Natural killer cell (primary cell): ENCODE data around the gene TSEN54. TPM values are rescaled to one million over a fixed set of nuclear protein-coding genes. Genes with fewer than 3 reads are reported as not detected.

Experiments used
- ATAC-seq, 3 donors: fragments of 150-1000 bp in 2 of 3; fragments of 200-7000 bp in 1 of 3; cut with Tn5 transposase; 1 replicate in 1 of 3; 2 replicates in 2 of 3; pipeline ENCODE4 v1.10.0; 2021; ENCODE audit warnings: mild to moderate bottlenecking in 2 of 3, moderate library complexity in 2 of 3
- DNase-seq, 2 donors: peaks; one replicate each; pipeline versions ENCODE4 v3.0.0 to v3.0.0-alpha.2; 2013 to 2021; ENCODE audit warnings: mixed read lengths in 1 of 2
- H3K27ac ChIP-seq: one replicate; pipeline ENCODE4 v1.5.1; 2013; ENCODE audit warnings: mild to moderate bottlenecking, low read length
- H3K27me3 ChIP-seq: one replicate; pipeline ENCODE4 v1.6.1; 2013; ENCODE audit warnings: low read length; ENCODE audit not compliant: control insufficient read depth, insufficient read depth
- H3K36me3 ChIP-seq: one replicate; pipeline ENCODE4 v1.6.1; 2013; ENCODE audit warnings: low read length; ENCODE audit not compliant: control insufficient read depth, insufficient read depth
- H3K4me1 ChIP-seq: one replicate; pipeline ENCODE4 v1.6.1; 2013; ENCODE audit warnings: low read length; ENCODE audit not compliant: control insufficient read depth, insufficient read depth
- H3K4me3 ChIP-seq: one replicate; pipeline ENCODE4 v1.5.1; 2013; ENCODE audit warnings: low read length
- H3K9me3 ChIP-seq: one replicate; pipeline ENCODE4 v1.6.1; 2013; ENCODE audit warnings: low read length; ENCODE audit not compliant: control insufficient read depth, insufficient read depth
- H3K27ac Mint-ChIP-seq, 2 donors: one replicate each; pipeline ENCODE4 v1.8.0; 2022; ENCODE audit warnings: mild to moderate bottlenecking in 2 of 2, mixed read lengths in 2 of 2, moderate library complexity in 1 of 2
- H3K27me3 Mint-ChIP-seq, 2 donors: one replicate each; pipeline ENCODE4 v1.8.0; 2022; ENCODE audit warnings: low read depth in 2 of 2, mixed read lengths in 2 of 2
- H3K36me3 Mint-ChIP-seq: one replicate; pipeline ENCODE4 v1.8.0; 2022; ENCODE audit warnings: mixed read lengths
- H3K4me1 Mint-ChIP-seq, 2 donors: one replicate each; pipeline ENCODE4 v1.8.0; 2022; ENCODE audit warnings: mixed read lengths in 2 of 2
- H3K4me3 Mint-ChIP-seq: one replicate; pipeline ENCODE4 v1.8.0; 2022; ENCODE audit warnings: mild to moderate bottlenecking, moderate library complexity, mixed read lengths
- H3K9me3 Mint-ChIP-seq, 2 donors: one replicate each; pipeline ENCODE4 v1.8.0; 2022; ENCODE audit warnings: mixed read lengths in 2 of 2
- CTCF ChIP-seq: fragments of 200-600 bp; IDR thresholded peaks from one replicate; pipeline ENCODE4 v1.8.0; 2022; ENCODE audit warnings: antibody characterized with exemption
- WGBS: methylation state at CpG from one replicate; pipeline ENCODE4 v1.1.7; 2013; ENCODE audit warnings: missing lambda C conversion rate; ENCODE audit not compliant: insufficient coverage; 5-methylcytosine and 5-hydroxymethylcytosine counted together
- intact Hi-C: fragments of 100-400 bp; cut with micrococcal nuclease; formaldehyde crosslinking; loops from one replicate; pipeline ENCODE4 v1.14.2; 2022
- total RNA-seq, 4 donors: library from RNA; stranded (reverse); fragments of 120-200 nt in 1 of 4; gene quantifications; one replicate each; pipeline versions ENCODE4 v1.2.3 to v1.2.4, GENCODE V29; 2013 to 2022

The TSEN54 gene
- total RNA-seq, 3 donors from 2014 or later (not counting 1 experiment from before 2014, with no cell fraction given) = 180 to 224 (median 186) TPM

- WGBS = 96% methylated on average over 15 of the region's 15 CpGs
- intact Hi-C loops = no loop called here
- H3K27ac ChIP-seq = no peak overlapping the region
- no peak for TF ChIP-seq CTCF
- ATAC-seq (no peak), DNase-seq (no peak)
- H3K9me3 ChIP-seq = no peaks in the 10 kb centered on the region
- peaks cover 20% of the 10 kb centered on the region for H3K4me1 ChIP-seq
- H3K4me3 Mint-ChIP-seq = no peak overlapping the region
- peaks cover 12 to 13% of the 10 kb centered on the region in 2 donors for H3K4me1 Mint-ChIP-seq
- no peaks in the 10 kb centered on the region for H3K36me3 Mint-ChIP-seq
- no peak overlapping the region for H3K27ac Mint-ChIP-seq
- no peaks in the 10 kb centered on the region for H3K9me3 Mint-ChIP-seq
- no peak overlapping the region for H3K4me3 ChIP-seq
- no peaks in the 10 kb centered on the region for H3K27me3 ChIP-seq
- H3K36me3 ChIP-seq = peaks cover 57% of the 10 kb centered on the region
- H3K27me3 Mint-ChIP-seq = no peaks in the 10 kb centered on the region
These were observed 24.6 kb upstream of the TSEN54 start for GRCh38 chr17:75491680-75492079.

- ATAC-seq (no peak), DNase-seq (no peak)
- Histone ChIP-seq H3K4me1 (peaks cover 12% of the 10 kb centered on the region), H3K27me3 (no peaks in the 10 kb centered on the region), H3K9me3 (no peaks in the 10 kb centered on the region), H3K4me3 (no peak overlapping the region), H3K27ac (no peak overlapping the region), H3K36me3 (peaks cover 64% of the 10 kb centered on the region)
- Mint-ChIP-seq H3K36me3 (no peaks in the 10 kb centered on the region), H3K4me3 (no peak overlapping the region), H3K27ac (no peak overlapping the region), H3K4me1 (peaks cover 2 to 3% of the 10 kb centered on the region in 2 donors), H3K9me3 (no peaks in the 10 kb centered on the region), H3K27me3 (no peaks in the 10 kb centered on the region)
- intact Hi-C loops = no loop called here
- WGBS = 95% methylated on average over 23 of the region's 23 CpGs
- TF ChIP-seq CTCF = no peak
These were observed 23.7 kb upstream of the TSEN54 start for GRCh38 chr17:75492555-75493168.

DNA sequence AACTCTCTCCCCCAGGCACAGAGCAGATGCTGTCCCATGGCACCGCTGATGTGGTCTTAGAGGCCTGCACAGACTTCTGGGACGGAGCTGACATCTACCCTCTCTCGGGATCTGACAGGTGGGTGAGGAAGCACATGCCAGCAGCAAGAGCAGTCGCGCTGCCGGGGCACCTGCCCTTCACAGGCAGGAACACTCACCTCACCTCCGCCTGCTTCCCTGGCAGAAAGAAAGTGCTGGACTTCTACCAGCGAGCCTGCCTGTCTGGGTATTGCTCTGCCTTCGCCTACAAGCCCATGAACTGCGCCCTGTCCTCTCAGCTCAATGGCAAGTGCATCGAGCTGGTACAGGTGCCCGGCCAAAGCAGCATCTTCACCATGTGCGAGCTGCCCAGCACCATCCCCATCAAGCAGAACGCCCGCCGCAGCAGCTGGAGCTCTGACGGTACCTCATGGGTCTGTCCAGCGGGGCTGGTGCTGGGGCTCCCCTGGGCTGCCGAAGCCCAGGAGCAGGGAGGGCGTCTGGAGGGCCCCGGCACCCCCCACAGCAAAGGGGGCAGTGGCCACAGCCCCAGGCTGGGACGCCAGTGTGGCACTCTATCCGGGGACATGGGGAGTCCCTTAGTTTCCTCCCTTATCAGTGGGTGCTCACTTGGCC is 22.7 kb upstream of the TSEN54 start:
- H3K4me1 Mint-ChIP-seq = no peaks in the 10 kb centered on the region
- H3K4me3 Mint-ChIP-seq = no peak overlapping the region
- H3K27ac Mint-ChIP-seq = no peak overlapping the region
- Histone ChIP-seq H3K4me3 (no peak overlapping the region), H3K27ac (no peak overlapping the region), H3K27me3 (no peaks in the 10 kb centered on the region), H3K9me3 (no peaks in the 10 kb centered on the region), H3K36me3 (peaks cover 68% of the 10 kb centered on the region), H3K4me1 (peaks cover 7% of the 10 kb centered on the region)
- H3K9me3 Mint-ChIP-seq = no peaks in the 10 kb centered on the region
- H3K36me3 Mint-ChIP-seq = no peaks in the 10 kb centered on the region
- H3K27me3 Mint-ChIP-seq = no peaks in the 10 kb centered on the region
- no peak for ATAC-seq
- no peak for TF ChIP-seq CTCF
- intact Hi-C loops = no loop called here
- no peak for DNase-seq
- 98% methylated on average over 23 of the region's 23 CpGs for WGBS
